RWPE2 (cell line): ENCODE measurements around the gene SAMHD1.

Experiments used
- ATAC-seq: fragments of 200-7000 bp; cut with Tn5 transposase; 3 replicates; pipeline ENCODE4 v1.9.1; 2021; ENCODE audit warnings: low read depth
- DNase-seq: peaks from one replicate; pipeline ENCODE4 v3.0.0-alpha.2; 2020; ENCODE audit warnings: low spot score
- H3K27ac ChIP-seq: fragments of 450-650 bp; 2 replicates; pipeline ENCODE4 v1.5.1; 2017; ENCODE audit warnings: mild to moderate bottlenecking; ENCODE audit not compliant: poor library complexity, severe bottlenecking
- H3K27me3 ChIP-seq: fragments of 250-450 bp; sonication (Bioruptor Pico); 2 replicates; pipeline ENCODE4 v1.5.1; 2021; ENCODE audit warnings: mild to moderate bottlenecking, moderate library complexity; ENCODE audit not compliant: insufficient read depth, poor library complexity, severe bottlenecking
- H3K36me3 ChIP-seq: fragments of 250-450 bp; sonication (Bioruptor Pico); 2 replicates; pipeline ENCODE4 v1.5.1; 2020; ENCODE audit warnings: low read depth, mild to moderate bottlenecking, moderate library complexity
- H3K4me1 ChIP-seq: fragments of 250-450 bp; sonication (Bioruptor Pico); 2 replicates; pipeline ENCODE4 v1.5.1; 2021; ENCODE audit warnings: mild to moderate bottlenecking, moderate library complexity; ENCODE audit not compliant: insufficient read depth, poor library complexity, severe bottlenecking
- H3K4me3 ChIP-seq: fragments of 250-450 bp; sonication (Bioruptor Pico); 2 replicates; pipeline ENCODE4 v1.5.1; 2021; ENCODE audit warnings: mild to moderate bottlenecking, moderate library complexity; ENCODE audit not compliant: severe bottlenecking
- H3K9me3 ChIP-seq: fragments of 250-450 bp; sonication (Bioruptor Pico); 2 replicates; pipeline ENCODE4 v1.5.1; 2021; ENCODE audit warnings: mild to moderate bottlenecking, moderate library complexity; ENCODE audit not compliant: severe bottlenecking
- TF ChIP-seq, protein P1 (sequence below): fragments of 450-650 bp; IDR thresholded peaks from one replicate; pipeline ENCODE4 v1.5.1; 2017; ENCODE audit warnings: mild to moderate bottlenecking, moderate library complexity; ENCODE audit not compliant: poor library complexity, severe bottlenecking

The SAMHD1 gene

DNA sequence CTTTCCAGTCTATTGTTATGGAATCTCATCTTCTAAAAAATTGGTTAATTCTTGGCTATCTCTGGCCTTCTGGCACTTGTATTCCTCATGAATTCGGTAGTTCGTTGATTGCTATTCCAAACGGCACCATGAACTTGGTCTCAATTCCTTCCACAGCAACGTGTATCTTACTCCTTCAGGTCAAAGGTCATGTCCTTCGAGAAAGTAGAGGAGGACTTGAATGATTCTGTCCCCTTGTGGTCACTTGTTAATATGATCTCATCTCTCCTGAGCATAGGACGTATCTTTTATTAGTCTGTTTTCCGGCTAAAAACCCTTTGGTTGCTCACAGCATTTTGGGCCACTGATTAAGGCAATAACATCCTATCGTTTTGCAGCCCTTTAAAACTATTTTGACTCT, 66.2 kb downstream of the SAMHD1 start:
- TF ChIP-seq, protein P1, sequence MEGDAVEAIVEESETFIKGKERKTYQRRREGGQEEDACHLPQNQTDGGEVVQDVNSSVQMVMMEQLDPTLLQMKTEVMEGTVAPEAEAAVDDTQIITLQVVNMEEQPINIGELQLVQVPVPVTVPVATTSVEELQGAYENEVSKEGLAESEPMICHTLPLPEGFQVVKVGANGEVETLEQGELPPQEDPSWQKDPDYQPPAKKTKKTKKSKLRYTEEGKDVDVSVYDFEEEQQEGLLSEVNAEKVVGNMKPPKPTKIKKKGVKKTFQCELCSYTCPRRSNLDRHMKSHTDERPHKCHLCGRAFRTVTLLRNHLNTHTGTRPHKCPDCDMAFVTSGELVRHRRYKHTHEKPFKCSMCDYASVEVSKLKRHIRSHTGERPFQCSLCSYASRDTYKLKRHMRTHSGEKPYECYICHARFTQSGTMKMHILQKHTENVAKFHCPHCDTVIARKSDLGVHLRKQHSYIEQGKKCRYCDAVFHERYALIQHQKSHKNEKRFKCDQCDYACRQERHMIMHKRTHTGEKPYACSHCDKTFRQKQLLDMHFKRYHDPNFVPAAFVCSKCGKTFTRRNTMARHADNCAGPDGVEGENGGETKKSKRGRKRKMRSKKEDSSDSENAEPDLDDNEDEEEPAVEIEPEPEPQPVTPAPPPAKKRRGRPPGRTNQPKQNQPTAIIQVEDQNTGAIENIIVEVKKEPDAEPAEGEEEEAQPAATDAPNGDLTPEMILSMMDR, result peak; percentile 44
- DNase-seq, result no peak

DNA sequence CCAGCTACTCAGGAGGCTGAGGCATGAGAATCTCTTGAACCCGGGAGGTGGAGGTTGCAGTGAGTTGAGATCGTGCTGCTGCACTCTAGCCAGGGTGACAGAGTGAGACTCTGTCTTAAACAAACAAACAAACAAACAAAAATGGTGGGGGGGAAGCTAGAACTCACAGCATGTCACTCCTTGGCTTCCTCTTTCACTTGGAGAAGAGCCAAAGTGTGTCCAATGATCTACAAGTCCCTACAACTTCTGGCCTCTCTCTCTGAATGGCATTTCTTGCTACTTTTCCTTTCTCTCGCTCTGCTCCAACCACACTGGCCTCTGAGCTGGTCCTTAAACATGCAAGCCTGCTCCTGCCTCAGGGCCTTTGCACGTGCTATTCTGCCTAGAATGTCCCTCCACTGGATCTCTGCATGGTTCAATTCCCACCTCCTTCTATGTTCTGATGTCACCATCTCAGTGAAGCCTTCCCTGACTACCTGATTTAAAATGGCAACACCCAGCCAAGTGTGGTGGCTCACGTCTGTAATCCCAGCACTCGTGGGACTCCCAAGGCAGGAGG, 67.5 kb downstream of the SAMHD1 start:
- Histone ChIP-seq H3K27me3 (no peaks in the 10 kb centered on the region), H3K27ac (no peak overlapping the region), H3K9me3 (no peaks in the 10 kb centered on the region), H3K4me1 (no peaks in the 10 kb centered on the region), H3K4me3 (no peak overlapping the region), H3K36me3 (no peaks in the 10 kb centered on the region)
- DNase-seq (no peak), ATAC-seq (no peak)
- TF ChIP-seq, protein P1, result no peak

More for the DNA sequence above, 66.2 kb downstream of the SAMHD1 start:
- Histone ChIP-seq H3K9me3 (no peaks in the 10 kb centered on the region), H3K27ac (no peak overlapping the region), H3K4me3 (no peak overlapping the region), H3K27me3 (no peaks in the 10 kb centered on the region), H3K4me1 (no peaks in the 10 kb centered on the region), H3K36me3 (peaks cover 4% of the 10 kb centered on the region; the same call in 1 of the 2 replicates)
- no peak for ATAC-seq

DNA sequence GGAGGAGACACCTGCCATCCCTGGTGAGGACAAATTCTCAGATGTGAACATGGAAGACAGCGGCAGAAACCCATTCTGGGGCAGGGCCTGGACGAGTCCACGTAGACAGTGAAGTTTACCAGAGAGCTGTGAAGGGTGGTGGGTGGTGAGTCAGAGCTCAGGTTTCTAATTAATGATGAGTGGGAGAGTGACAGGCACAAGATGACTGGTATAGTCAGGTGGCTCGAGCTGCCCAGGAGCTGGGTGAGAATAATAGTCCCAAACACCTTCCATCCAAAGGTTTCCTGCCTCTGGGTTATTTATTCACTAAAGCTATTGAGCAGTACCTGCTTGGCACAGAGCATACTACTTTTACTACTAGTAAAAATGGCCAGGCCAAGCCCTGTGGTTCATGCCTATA, 69.6 kb downstream of the SAMHD1 start:
- H3K4me1 ChIP-seq, result no peaks in the 10 kb centered on the region
- H3K36me3 ChIP-seq, result no peaks in the 10 kb centered on the region
- H3K9me3 ChIP-seq, result no peaks in the 10 kb centered on the region
- DNase-seq (peak; percentile 71), ATAC-seq (peak; percentile 79)
- no peak overlapping the region for H3K4me3 ChIP-seq
- TF ChIP-seq, protein P1, result no peak
- H3K27me3 ChIP-seq, result no peaks in the 10 kb centered on the region
- H3K27ac ChIP-seq, result no peak overlapping the region

DNA sequence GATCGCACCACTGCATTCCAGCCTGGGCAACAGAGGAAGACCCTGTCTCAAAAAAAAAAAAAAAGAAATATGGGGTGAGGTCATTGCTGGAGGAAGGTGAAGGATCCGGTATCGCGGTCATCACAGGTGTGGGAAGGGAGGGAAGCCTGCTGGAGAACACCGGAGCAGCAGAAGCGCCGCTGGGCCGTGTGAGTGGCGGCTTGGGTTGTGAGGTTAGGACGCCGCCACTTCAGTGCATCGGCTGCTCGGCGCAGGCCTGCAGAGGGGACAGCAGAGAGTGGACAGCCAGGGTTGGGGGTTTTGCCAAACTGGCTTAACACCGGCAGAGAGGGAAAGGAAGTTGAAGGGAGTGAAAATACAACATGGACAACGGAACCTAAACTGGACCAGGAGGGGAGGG, 70.2 kb downstream of the SAMHD1 start:
- Histone ChIP-seq H3K36me3 (no peaks in the 10 kb centered on the region), H3K9me3 (no peaks in the 10 kb centered on the region), H3K4me1 (no peaks in the 10 kb centered on the region), H3K4me3 (no peak overlapping the region), H3K27me3 (no peaks in the 10 kb centered on the region), H3K27ac (no peak overlapping the region)
- peak; percentile 81 for DNase-seq
- ATAC-seq, result no peak
- TF ChIP-seq, protein P1, result no peak

DNA sequence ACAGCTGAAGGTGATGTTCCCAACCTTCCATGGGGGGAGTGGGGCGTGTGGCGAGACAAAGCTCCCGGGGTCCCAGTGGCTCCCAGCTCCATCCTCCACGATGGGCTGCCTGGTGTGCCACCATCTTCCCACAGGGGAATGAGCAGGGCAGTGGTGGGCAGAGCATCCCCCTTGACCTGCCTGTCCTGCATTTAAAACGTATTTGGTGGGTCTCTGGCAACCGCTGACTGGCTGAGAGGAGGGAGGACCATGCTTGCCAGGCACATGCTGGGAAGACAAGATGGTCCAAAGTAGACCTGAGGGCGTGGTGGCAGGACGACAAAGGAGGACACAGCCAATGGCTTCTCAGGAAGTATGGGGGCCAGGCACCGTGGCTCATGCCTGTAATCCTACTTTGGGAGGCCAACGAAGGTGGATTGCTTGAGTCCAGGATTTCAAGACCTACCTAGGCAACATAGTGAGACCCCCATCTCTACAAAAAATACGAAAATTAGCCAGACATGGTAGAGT, 70.7 kb downstream of the SAMHD1 start:
- Histone ChIP-seq H3K27me3 (no peaks in the 10 kb centered on the region), H3K9me3 (no peaks in the 10 kb centered on the region), H3K36me3 (no peaks in the 10 kb centered on the region), H3K27ac (no peak overlapping the region), H3K4me1 (no peaks in the 10 kb centered on the region), H3K4me3 (no peak overlapping the region)
- peak; percentile 73 for DNase-seq
- TF ChIP-seq, protein P1, result no peak
- ATAC-seq, result no peak
